Progenitor cell of endocrine pancreas (in vitro differentiated cells): ENCODE measurements around the gene FTO. TPM values are rescaled to one million over a fixed set of nuclear protein-coding genes. Genes with fewer than 3 reads are reported as not detected.

ENCODE experiments used
- DNase-seq: peaks from one replicate; pipeline ENCODE4 v3.0.0; 2021; ENCODE audit warnings: low spot score; ENCODE audit not compliant: unreplicated experiment
- H3K27ac Mint-ChIP-seq: 2 replicates; pipeline ENCODE4 v1.8.0; 2021; ENCODE audit warnings: mild to moderate bottlenecking, moderate library complexity, mixed read lengths
- H3K27me3 Mint-ChIP-seq: 2 replicates; pipeline ENCODE4 v1.8.0; 2021; ENCODE audit warnings: mixed read lengths
- H3K36me3 Mint-ChIP-seq: 2 replicates; pipeline ENCODE4 v1.8.0; 2022; ENCODE audit warnings: mixed read lengths; ENCODE audit not compliant: insufficient read depth
- H3K4me1 Mint-ChIP-seq: 2 replicates; pipeline ENCODE4 v1.8.0; 2021; ENCODE audit warnings: low read depth, mixed read lengths
- H3K4me3 Mint-ChIP-seq: 2 replicates; pipeline ENCODE4 v1.8.0; 2021; ENCODE audit warnings: low read depth, mild to moderate bottlenecking, moderate library complexity, mixed read lengths
- H3K9me3 Mint-ChIP-seq: 2 replicates; pipeline ENCODE4 v1.8.0; 2021; ENCODE audit warnings: low read depth, mixed read lengths
- total RNA-seq: library from RNA; stranded (reverse); gene quantifications from 2 replicates; pipeline ENCODE4 v1.2.1, GENCODE V29; 2021
- TF ChIP-seq, protein P1 (sequence below): fragments of 200-600 bp; sonication (generic); IDR thresholded peaks from one replicate; pipeline ENCODE4 v1.5.0; 2021; ENCODE audit warnings: antibody characterized with exemption, mild to moderate bottlenecking; ENCODE audit not compliant: unreplicated experiment

Gene FTO
- total RNA-seq, 1 donor from 2014 or later: 78.7 TPM

DNA sequence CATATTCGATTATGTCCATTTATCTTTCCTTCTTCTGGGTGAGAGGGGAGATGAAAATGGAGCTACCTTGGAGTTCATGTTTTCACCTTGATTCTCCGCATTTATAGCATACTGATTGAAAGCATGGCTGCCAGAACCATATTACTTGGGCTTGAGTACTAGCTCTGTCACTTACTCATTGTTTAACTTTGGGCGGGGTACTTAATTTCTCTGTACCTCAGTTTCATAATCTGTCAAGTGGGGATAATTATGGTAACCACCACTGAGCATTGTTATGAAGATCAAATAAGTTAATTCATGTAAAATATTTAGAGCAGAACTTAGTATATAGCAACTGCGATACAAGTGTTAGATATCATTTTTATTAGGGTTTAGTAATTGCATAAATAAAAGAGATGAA lies 65.2 kb downstream of the FTO start:
- TF ChIP-seq, protein P1, sequence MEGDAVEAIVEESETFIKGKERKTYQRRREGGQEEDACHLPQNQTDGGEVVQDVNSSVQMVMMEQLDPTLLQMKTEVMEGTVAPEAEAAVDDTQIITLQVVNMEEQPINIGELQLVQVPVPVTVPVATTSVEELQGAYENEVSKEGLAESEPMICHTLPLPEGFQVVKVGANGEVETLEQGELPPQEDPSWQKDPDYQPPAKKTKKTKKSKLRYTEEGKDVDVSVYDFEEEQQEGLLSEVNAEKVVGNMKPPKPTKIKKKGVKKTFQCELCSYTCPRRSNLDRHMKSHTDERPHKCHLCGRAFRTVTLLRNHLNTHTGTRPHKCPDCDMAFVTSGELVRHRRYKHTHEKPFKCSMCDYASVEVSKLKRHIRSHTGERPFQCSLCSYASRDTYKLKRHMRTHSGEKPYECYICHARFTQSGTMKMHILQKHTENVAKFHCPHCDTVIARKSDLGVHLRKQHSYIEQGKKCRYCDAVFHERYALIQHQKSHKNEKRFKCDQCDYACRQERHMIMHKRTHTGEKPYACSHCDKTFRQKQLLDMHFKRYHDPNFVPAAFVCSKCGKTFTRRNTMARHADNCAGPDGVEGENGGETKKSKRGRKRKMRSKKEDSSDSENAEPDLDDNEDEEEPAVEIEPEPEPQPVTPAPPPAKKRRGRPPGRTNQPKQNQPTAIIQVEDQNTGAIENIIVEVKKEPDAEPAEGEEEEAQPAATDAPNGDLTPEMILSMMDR: no peak
- H3K9me3 Mint-ChIP-seq: no peaks in the 10 kb centered on the region
- H3K27ac Mint-ChIP-seq: no peak overlapping the region
- DNase-seq: no peak
- H3K4me3 Mint-ChIP-seq: no peak overlapping the region
- H3K27me3 Mint-ChIP-seq: no peaks in the 10 kb centered on the region
- H3K4me1 Mint-ChIP-seq: peaks cover 13% of the 10 kb centered on the region
- no peaks in the 10 kb centered on the region for H3K36me3 Mint-ChIP-seq

DNA sequence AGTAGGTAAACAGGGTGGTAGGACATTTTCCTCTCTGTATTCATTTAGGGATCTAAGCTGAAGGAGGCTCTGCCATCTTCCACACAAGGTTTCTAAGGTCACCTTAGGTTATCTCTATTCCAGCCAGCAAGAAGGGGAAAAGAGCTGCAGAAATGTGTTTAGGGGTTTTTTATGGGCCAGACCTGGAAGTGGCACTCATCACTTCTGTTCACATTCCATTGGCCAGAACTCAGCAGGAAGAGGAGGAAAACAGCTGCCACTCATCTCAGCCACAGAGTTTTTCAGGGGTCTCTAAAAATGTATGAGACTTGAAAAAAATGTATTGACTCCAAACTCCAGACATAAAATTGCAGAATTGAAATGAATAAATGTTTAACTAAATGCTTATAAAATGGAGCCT lies 65.8 kb downstream of the FTO start:
- DNase-seq: no peak
- no peaks in the 10 kb centered on the region for H3K27me3 Mint-ChIP-seq
- no peaks in the 10 kb centered on the region for H3K9me3 Mint-ChIP-seq
- no peak overlapping the region for H3K4me3 Mint-ChIP-seq
- no peaks in the 10 kb centered on the region for H3K36me3 Mint-ChIP-seq
- peaks cover 18% of the 10 kb centered on the region for H3K4me1 Mint-ChIP-seq
- TF ChIP-seq, protein P1: no peak
- H3K27ac Mint-ChIP-seq: no peak overlapping the region

DNA sequence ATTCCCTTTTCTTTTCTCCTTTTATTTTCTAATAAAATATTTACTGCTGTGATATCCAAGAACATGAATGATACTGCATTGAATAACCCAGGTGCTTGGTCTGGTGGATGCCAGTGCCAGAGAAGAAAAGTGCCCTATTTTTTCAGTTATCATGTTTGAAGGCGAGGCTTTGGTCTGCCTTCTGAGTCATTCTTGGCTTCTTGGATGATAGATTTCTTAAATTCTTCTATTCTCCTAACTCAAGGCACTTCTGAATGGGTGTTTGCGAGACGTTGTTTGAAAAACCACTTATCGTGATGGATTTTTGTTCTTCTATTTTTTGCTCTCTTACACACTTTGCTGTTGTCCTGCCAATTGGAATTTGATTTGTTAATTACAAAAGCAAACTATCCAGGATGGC lies 66.7 kb downstream of the FTO start:
- Mint-ChIP-seq H3K36me3 (no peaks in the 10 kb centered on the region), H3K4me1 (peaks cover 21% of the 10 kb centered on the region), H3K27ac (no peak overlapping the region), H3K27me3 (no peaks in the 10 kb centered on the region), H3K4me3 (no peak overlapping the region), H3K9me3 (no peaks in the 10 kb centered on the region)
- TF ChIP-seq, protein P1: no peak
- no peak for DNase-seq

DNA sequence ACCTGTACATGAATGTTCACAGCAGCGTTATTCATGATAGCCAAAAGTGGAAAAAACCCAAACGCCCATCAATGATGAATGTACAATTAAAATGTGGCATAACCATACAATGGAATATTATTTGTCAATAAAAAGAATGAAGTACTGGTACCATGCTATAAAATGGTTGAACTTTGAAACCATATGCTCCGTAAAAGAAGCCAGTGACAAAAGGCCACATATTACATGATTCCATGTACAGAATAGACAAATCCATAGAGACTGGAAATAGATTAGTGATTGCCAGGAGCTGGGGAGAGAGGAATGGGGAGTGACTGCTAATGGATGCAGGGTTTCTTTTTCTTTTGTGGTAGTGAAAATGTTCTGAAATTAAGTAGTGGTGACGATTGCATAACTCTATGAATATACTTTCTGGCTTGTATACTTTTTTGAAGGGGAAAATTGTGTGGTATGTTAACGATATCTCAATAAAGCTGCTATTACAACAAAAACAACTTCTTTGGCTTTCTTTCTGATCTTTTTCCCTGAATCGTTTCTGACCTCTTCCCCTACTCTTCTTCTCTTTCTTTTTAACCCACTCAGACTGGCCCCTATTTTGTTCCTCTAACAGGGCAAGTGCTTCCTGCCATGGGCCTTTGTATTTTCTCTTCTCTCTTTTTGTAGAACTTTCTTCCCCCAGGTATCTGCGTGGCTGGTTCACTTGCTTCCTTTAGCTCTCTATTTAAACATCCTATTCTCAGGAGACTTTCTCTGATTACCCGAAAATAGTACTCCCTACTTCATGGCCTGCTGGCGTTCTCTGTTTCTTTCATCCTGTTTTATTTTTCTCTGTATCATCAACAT lies 67.9 kb downstream of the FTO start:
- TF ChIP-seq, protein P1: no peak
- peaks cover 23% of the 10 kb centered on the region for H3K4me1 Mint-ChIP-seq
- no peak overlapping the region for H3K27ac Mint-ChIP-seq
- H3K27me3 Mint-ChIP-seq: no peaks in the 10 kb centered on the region
- no peaks in the 10 kb centered on the region for H3K9me3 Mint-ChIP-seq
- H3K4me3 Mint-ChIP-seq: no peak overlapping the region
- DNase-seq: no peak
- H3K36me3 Mint-ChIP-seq: no peaks in the 10 kb centered on the region

DNA sequence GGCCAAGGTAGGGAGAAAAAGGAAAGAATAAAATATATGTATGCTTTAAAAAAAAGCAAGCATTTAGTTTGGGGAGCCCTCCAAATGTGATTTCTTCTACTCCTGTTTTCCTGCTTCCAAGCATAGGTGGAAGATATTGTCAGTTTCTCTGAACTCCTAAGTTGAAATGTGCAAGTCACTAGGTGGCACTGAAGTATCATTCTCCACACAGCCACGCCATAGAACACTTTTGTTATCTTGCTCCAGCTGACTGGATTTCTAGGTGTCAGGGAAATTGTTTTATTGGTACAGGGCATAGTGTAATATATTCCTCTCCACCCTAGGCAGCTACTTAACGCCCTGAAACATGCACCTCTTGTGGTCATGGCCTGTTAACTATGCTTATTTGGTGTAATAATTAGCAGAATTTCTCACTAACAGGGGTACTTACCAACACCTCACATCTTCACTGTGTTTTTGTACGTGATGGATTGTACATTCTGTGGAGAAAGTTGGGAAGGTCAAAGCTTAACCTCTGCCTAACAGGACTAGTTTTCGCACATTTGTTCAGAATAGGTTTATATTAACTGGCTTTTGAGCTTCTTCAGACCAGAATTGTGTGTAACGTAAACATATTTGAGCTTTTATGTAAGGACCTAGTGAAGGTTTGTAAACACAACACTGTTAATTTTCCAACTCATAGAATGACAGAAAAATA lies 69.3 kb downstream of the FTO start:
- Mint-ChIP-seq H3K27ac (no peak overlapping the region), H3K4me1 (peaks cover 26% of the 10 kb centered on the region), H3K4me3 (no peak overlapping the region), H3K36me3 (no peaks in the 10 kb centered on the region), H3K27me3 (no peaks in the 10 kb centered on the region), H3K9me3 (no peaks in the 10 kb centered on the region)
- no peak for DNase-seq
- TF ChIP-seq, protein P1: peak; percentile 65
